Liver (tissue), 3 donors: ENCODE results near the gene UBXN1.

ENCODE experiments used
- ATF3 ChIP-seq: IDR thresholded peaks from 2 replicates; pipeline ENCODE4 v1.6.1; 2016; ENCODE audit warnings: antibody characterized with exemption
- CTCF ChIP-seq: fragments of 150-350 bp; IDR thresholded peaks from 2 replicates; pipeline ENCODE4 v1.5.1; 2017; ENCODE audit warnings: improper control_type of control experiment, low read depth, low read length; ENCODE audit not compliant: missing input control
- HNF4G ChIP-seq: IDR thresholded peaks from 2 replicates; pipeline ENCODE4 v1.6.1; 2016; ENCODE audit warnings: antibody characterized with exemption
- JUND ChIP-seq, 2 donors: IDR thresholded peaks; 2 replicates each; pipeline ENCODE4 v1.6.1; 2016; ENCODE audit warnings: antibody characterized with exemption in 2 of 2
- MAX ChIP-seq: IDR thresholded peaks from 2 replicates; pipeline ENCODE4 v1.6.1; 2016; ENCODE audit warnings: antibody characterized with exemption
- donor health status: healthy.
- donor health status: healthy.

- TF ChIP-seq CTCF (no peak), ATF3 (no peak), MAX (no peak), HNF4G (no peak), JUND (IDR thresholded peaks at IDR 0.05) (no peak)
These were observed 29.9 kb downstream of the UBXN1 start for GRCh38 chr11:62648967-62649364.
